ENCODE data around the gene HYAL1.
A peak's percentile ranks its signal among the peaks of the same experiment; 100 is the strongest.

Gene HYAL1

GRCh38 chr3:50300681-50301254 is 2.6 kb downstream of the HYAL1 start:
- Histone ChIP-seq H3K9me3 (ENCODE audit: control insufficient read depth, insufficient read depth, low read depth, low read length) (no peaks in the 10 kb centered on the region), H3K4me1 (ENCODE audit: control insufficient read depth, insufficient read depth, low read length) (no peaks in the 10 kb centered on the region), H3K36me3 (ENCODE audit: control insufficient read depth in 2 of 2, insufficient read depth in 1 of 2, low read length in 2 of 2) (peaks cover 0 to 4% of the 10 kb centered on the region in 2 experiments; a peak in 1 of 3 replicates), H3K4me3 (ENCODE audit: low read depth, low read length) (no peak overlapping the region), H3K27ac (ENCODE audit: extremely low read depth, low read depth, low read length) (no peak overlapping the region; the same call in 1 of the 2 replicates)
- no peak for TF ChIP-seq ZNF274 (IDR thresholded peaks at IDR 0.05; ENCODE audit: low read length)
- TF ChIP-seq ZNF274 (tag by site-specific recombination; IDR thresholded peaks at IDR 0.05; ENCODE audit: borderline replicate concordance), result no peak
- TF ChIP-seq, protein P1, sequence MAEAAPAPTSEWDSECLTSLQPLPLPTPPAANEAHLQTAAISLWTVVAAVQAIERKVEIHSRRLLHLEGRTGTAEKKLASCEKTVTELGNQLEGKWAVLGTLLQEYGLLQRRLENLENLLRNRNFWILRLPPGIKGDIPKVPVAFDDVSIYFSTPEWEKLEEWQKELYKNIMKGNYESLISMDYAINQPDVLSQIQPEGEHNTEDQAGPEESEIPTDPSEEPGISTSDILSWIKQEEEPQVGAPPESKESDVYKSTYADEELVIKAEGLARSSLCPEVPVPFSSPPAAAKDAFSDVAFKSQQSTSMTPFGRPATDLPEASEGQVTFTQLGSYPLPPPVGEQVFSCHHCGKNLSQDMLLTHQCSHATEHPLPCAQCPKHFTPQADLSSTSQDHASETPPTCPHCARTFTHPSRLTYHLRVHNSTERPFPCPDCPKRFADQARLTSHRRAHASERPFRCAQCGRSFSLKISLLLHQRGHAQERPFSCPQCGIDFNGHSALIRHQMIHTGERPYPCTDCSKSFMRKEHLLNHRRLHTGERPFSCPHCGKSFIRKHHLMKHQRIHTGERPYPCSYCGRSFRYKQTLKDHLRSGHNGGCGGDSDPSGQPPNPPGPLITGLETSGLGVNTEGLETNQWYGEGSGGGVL (tag by site-specific recombination; IDR thresholded peaks at IDR 0.05), result no peak
- ChIA-PET POLR2A (no interaction called here), CTCF (interaction anchor here (0.6 kb wide), 1 partner anchor 18 kb away, joined by 5 read pairs; no protein-coding TSS in a partner anchor)

DNA sequence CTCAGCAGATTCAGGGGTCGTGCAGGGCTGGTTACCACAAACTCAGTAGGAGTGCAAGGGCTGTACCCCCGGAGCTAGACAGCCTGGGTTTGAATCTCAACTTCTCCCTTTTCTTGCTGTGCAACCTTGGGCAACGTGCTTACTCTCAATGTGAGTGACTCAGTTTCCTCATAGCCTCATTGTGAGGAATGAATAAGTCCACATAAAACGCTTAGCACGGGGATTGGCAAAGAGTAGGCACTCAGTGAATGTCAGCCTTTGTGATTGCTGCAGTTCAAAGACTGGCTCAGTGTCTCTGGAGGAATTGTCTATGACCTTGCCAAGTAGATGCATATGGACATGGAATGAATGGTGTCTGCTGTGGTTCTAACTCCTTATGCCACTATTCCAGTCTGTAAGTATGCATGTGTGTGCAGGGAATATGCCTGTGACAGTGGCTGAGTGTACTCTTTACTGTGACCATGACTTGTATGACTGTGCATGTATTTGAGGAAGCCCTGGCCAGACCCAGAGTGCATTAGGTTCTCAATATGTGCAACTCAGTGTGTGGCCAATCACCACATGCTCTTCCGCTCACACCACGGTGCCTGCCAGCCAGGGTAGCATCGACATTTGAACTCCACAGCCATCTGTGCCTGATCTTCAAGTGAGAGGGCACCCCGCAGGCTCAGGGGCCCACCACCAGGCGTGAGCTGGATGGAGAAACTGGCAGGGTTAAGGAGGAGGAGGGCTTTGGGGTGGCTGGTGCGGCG is 3.3 kb downstream of the HYAL1 start:
- peak overlapping the region; percentile 36 for H3K4me3 ChIP-seq (ENCODE audit: low read depth, low read length)
- no peaks in the 10 kb centered on the region for H3K9me3 ChIP-seq (ENCODE audit: control insufficient read depth, insufficient read depth, low read depth, low read length)
- H3K27ac ChIP-seq (ENCODE audit: extremely low read depth, low read depth, low read length), result peak overlapping the region; percentile 51
- CTCF ChIA-PET, result interaction anchor here (0.6 to 2.0 kb wide), 4 partner anchors 17 to 125 kb away, joined by 3 to 7 read pairs (median 4); no protein-coding TSS in a partner anchor
- peaks cover 0 to 4% of the 10 kb centered on the region in 2 experiments; a peak in 1 of 3 replicates for H3K36me3 ChIP-seq (ENCODE audit: control insufficient read depth in 2 of 2, insufficient read depth in 1 of 2, low read length in 2 of 2)
- H3K4me1 ChIP-seq (ENCODE audit: control insufficient read depth, insufficient read depth, low read length), result no peaks in the 10 kb centered on the region
- TF ChIP-seq ZIC2 (tag by site-specific recombination; IDR thresholded peaks at IDR 0.05), result peak; percentile 82
- TF ChIP-seq ZNF214 (tag by site-specific recombination; IDR thresholded peaks at IDR 0.05; ENCODE audit: borderline replicate concordance), result no peak
- POLR2A ChIA-PET, result interaction anchor here (0.6 to 2.2 kb wide), 16 partner anchors 8 to 269 kb away, joined by 3 to 34 read pairs (median 4); partner anchors contain the start of genes CYB561D2, GNAI2, HEMK1 and LSMEM2

DNA sequence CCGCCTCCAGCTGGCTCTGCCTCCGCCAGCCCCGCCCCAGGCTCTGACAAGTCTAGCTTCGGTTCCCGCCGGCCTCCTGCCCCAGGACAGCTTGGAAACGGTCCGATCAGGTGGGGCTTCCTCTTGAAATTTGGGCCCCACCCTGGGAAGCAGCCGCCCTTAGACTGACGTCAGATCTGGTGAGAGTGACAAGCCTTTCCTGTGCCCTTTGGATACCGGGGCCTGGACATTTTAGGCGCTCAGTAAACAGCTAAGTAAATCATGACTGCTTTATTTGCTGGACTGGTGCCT is 3.8 kb downstream of the HYAL1 start:
- Histone ChIP-seq H3K4me1 (ENCODE audit: control insufficient read depth, insufficient read depth, low read length) (no peaks in the 10 kb centered on the region), H3K36me3 (ENCODE audit: control insufficient read depth in 2 of 2, insufficient read depth in 1 of 2, low read length in 2 of 2) (peaks cover 0 to 4% of the 10 kb centered on the region in 2 experiments; a peak in 1 of 3 replicates), H3K9me3 (ENCODE audit: control insufficient read depth, insufficient read depth, low read depth, low read length) (no peaks in the 10 kb centered on the region), H3K27ac (ENCODE audit: extremely low read depth, low read depth, low read length) (peak overlapping the region; percentile 51), H3K4me3 (ENCODE audit: low read depth, low read length) (peak overlapping the region; percentile 36)
- ChIA-PET POLR2A (interaction anchor here (0.6 to 2.2 kb wide), 17 partner anchors 9 to 269 kb away, joined by 3 to 34 read pairs (median 4); partner anchors contain the start of genes CYB561D2, GNAI2, HEMK1 and LSMEM2), CTCF (interaction anchor here (0.6 to 2.0 kb wide), 4 partner anchors 18 to 125 kb away, joined by 3 to 7 read pairs (median 4); no protein-coding TSS in a partner anchor)
- TF ChIP-seq ZNF654 (tag by site-specific recombination; IDR thresholded peaks at IDR 0.05; ENCODE audit: low read depth) (no peak), IKZF3 (tag by site-specific recombination; IDR thresholded peaks at IDR 0.05) (0 out of 2 replicates have a peak, but pooled peaks have one; percentile 21), ZFP69B (tag by site-specific recombination; IDR thresholded peaks at IDR 0.05) (peak; percentile 89), ZNF184 (tag by site-specific recombination; IDR thresholded peaks at IDR 0.05) (0 out of 2 replicates have a peak, but pooled peaks have one; percentile 54), ZNF629 (tag by site-specific recombination; IDR thresholded peaks at IDR 0.05) (0 out of 2 replicates have a peak, but pooled peaks have one; percentile 61), KLF1 (tag by site-specific recombination; IDR thresholded peaks at IDR 0.05) (peak; percentile 83), GLIS1 (tag by site-specific recombination; IDR thresholded peaks at IDR 0.05) (no peak), ZSCAN5A (tag by site-specific recombination; IDR thresholded peaks at IDR 0.05) (no peak)
- TF ChIP-seq, protein P2, sequence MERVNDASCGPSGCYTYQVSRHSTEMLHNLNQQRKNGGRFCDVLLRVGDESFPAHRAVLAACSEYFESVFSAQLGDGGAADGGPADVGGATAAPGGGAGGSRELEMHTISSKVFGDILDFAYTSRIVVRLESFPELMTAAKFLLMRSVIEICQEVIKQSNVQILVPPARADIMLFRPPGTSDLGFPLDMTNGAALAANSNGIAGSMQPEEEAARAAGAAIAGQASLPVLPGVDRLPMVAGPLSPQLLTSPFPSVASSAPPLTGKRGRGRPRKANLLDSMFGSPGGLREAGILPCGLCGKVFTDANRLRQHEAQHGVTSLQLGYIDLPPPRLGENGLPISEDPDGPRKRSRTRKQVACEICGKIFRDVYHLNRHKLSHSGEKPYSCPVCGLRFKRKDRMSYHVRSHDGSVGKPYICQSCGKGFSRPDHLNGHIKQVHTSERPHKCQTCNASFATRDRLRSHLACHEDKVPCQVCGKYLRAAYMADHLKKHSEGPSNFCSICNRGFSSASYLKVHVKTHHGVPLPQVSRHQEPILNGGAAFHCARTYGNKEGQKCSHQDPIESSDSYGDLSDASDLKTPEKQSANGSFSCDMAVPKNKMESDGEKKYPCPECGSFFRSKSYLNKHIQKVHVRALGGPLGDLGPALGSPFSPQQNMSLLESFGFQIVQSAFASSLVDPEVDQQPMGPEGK (tag by site-specific recombination; IDR thresholded peaks at IDR 0.05), result peak; percentile 71
- TF ChIP-seq, protein P3, sequence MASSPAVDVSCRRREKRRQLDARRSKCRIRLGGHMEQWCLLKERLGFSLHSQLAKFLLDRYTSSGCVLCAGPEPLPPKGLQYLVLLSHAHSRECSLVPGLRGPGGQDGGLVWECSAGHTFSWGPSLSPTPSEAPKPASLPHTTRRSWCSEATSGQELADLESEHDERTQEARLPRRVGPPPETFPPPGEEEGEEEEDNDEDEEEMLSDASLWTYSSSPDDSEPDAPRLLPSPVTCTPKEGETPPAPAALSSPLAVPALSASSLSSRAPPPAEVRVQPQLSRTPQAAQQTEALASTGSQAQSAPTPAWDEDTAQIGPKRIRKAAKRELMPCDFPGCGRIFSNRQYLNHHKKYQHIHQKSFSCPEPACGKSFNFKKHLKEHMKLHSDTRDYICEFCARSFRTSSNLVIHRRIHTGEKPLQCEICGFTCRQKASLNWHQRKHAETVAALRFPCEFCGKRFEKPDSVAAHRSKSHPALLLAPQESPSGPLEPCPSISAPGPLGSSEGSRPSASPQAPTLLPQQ (tag by site-specific recombination; IDR thresholded peaks at IDR 0.05), result peak; percentile 87
- TF ChIP-seq, protein P4, sequence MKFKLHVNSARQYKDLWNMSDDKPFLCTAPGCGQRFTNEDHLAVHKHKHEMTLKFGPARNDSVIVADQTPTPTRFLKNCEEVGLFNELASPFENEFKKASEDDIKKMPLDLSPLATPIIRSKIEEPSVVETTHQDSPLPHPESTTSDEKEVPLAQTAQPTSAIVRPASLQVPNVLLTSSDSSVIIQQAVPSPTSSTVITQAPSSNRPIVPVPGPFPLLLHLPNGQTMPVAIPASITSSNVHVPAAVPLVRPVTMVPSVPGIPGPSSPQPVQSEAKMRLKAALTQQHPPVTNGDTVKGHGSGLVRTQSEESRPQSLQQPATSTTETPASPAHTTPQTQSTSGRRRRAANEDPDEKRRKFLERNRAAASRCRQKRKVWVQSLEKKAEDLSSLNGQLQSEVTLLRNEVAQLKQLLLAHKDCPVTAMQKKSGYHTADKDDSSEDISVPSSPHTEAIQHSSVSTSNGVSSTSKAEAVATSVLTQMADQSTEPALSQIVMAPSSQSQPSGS (tag by site-specific recombination; IDR thresholded peaks at IDR 0.05; ENCODE audit: low read depth), result 0 out of 2 replicates have a peak, but pooled peaks have one; percentile 22
